Measurements from ENCODE around the gene TRIM3. TPM values are rescaled to one million over a fixed set of nuclear protein-coding genes. Genes with fewer than 3 reads are reported as not detected.
A peak's percentile ranks its signal among the peaks of the same experiment; 100 is the strongest.

Gene TRIM3
- total RNA-seq, 1 experiment from 2014 or later = 14.4 TPM

DNA sequence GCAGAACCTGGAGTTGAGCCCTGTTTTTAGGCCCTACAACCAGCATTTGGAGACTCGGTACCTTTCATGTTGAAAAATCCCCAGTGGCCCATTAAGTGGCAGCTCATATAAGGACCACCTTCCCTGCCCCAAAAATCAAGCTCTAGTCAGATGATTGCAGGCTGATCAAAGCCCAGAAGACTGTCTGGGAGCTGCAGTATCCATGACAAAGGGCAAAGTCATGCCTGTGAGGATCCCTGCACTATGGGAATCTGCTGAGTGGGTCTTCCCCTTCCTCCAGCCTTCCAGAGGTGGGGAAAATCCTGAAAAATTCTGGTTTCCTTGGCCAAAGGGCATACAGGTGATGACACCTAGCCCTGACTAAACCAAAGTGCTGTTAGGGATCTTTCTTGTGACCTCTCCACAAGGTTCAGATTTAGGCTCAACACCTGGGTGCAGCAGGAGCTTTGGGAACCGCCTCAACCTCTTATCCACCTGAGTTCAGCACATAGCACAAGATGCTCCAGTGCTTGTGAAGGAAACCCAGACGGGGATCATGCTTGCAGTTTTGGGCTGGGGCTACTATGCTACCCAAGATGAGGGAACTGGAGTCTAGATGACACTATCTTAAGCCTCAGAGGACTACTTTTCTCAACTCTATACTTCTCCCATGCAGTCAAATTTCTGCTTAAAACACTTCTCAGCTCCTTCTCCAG, 1.2 kb upstream of the TRIM3 start:
- no peaks in the 10 kb centered on the region for H3K9me3 Mint-ChIP-seq
- Histone ChIP-seq H3K18ac (ENCODE audit: insufficient read length, low read depth, low read length) (no peak overlapping the region), H3T11ph (ENCODE audit: low read length) (no peak overlapping the region), H3K56ac (ENCODE audit: insufficient read length, low read depth, low read length) (no peak overlapping the region), H2BK15ac (ENCODE audit: low read depth, low read length) (no peak overlapping the region), H2BK120ac (ENCODE audit: low read depth, low read length, poor library complexity, severe bottlenecking) (no peak overlapping the region), H4K5ac (ENCODE audit: insufficient read length, low read depth, low read length) (no peak overlapping the region), H3K9ac (ENCODE audit: extremely low read depth, insufficient read length, low read length) (no peak overlapping the region), H3K4ac (ENCODE audit: low read depth, low read length) (no peak overlapping the region), H2AFZ (ENCODE audit: low read length) (no peak overlapping the region), H3K9me3 (ENCODE audit: control insufficient read depth, low read depth, low read length) (no peaks in the 10 kb centered on the region), H3K14ac (ENCODE audit: insufficient read depth, low read length) (no peak overlapping the region), H2BK5ac (ENCODE audit: insufficient read length, low read length) (no peak overlapping the region), H3K27me3 (ENCODE audit: insufficient read depth, low read length) (no peaks in the 10 kb centered on the region; the same call in 1 of the 2 replicates), H3K79me2 (ENCODE audit: insufficient read depth, low read length) (0 out of 2 replicates have a peak, but pooled peaks cover 3% of the 10 kb centered on the region), H4K91ac (ENCODE audit: insufficient read length, low read depth, low read length) (no peak overlapping the region), H3K23ac (ENCODE audit: insufficient read length, low read depth, low read length) (no peak overlapping the region), H2BK12ac (ENCODE audit: insufficient read length, low read depth, low read length) (no peak overlapping the region), H2AK5ac (ENCODE audit: insufficient read length, low read length) (no peak overlapping the region), H3K79me1 (ENCODE audit: insufficient read depth, low read depth, low read length, poor library complexity, severe bottlenecking) (no peaks in the 10 kb centered on the region), H3K27ac (ENCODE audit: insufficient read length, low read depth, low read length) (no peak overlapping the region), H3K4me2 (ENCODE audit: insufficient read depth, insufficient read length, low read length) (peak overlapping the region; percentile 85), H4K8ac (replicated peaks; ENCODE audit: insufficient read length, low read depth, low read length) (no peak overlapping the region), H3K4me1 (ENCODE audit: insufficient read depth, low read length) (peaks cover 8% of the 10 kb centered on the region; the same call in 1 of the 2 replicates), H4K20me1 (ENCODE audit: control insufficient read depth, insufficient read depth, insufficient read length) (no peaks in the 10 kb centered on the region), H2BK20ac (ENCODE audit: low read depth, low read length, poor library complexity, severe bottlenecking) (no peak overlapping the region), H3K23me2 (ENCODE audit: insufficient read length, low read depth, low read length, poor library complexity, severe bottlenecking) (peaks cover 14% of the 10 kb centered on the region)
- peak overlapping the region in 2 of 3 experiments; percentile 36 to 93; a peak in 4 of 7 replicates for H3K27ac Mint-ChIP-seq
- H3K4me1 Mint-ChIP-seq = peaks cover 27 to 30% of the 10 kb centered on the region in 2 experiments
- peaks cover 29 to 35% (median 32%) of the 10 kb centered on the region in 3 experiments for H3K36me3 Mint-ChIP-seq (ENCODE audit: insufficient read depth in 1 of 3, low read depth in 3 of 3)
- no peaks in the 10 kb centered on the region; the same call in 1 of the 2 replicates for H3K27me3 Mint-ChIP-seq (ENCODE audit: low read depth)
- WGBS (ENCODE audit: extremely low coverage, insufficient read length, low lambda C conversion rate) = no CpG with 5 or more reads among the region's 3 CpGs
- H3K4me3 Mint-ChIP-seq = peak overlapping the region; percentile 69 to 81
- TF ChIP-seq, protein P1, sequence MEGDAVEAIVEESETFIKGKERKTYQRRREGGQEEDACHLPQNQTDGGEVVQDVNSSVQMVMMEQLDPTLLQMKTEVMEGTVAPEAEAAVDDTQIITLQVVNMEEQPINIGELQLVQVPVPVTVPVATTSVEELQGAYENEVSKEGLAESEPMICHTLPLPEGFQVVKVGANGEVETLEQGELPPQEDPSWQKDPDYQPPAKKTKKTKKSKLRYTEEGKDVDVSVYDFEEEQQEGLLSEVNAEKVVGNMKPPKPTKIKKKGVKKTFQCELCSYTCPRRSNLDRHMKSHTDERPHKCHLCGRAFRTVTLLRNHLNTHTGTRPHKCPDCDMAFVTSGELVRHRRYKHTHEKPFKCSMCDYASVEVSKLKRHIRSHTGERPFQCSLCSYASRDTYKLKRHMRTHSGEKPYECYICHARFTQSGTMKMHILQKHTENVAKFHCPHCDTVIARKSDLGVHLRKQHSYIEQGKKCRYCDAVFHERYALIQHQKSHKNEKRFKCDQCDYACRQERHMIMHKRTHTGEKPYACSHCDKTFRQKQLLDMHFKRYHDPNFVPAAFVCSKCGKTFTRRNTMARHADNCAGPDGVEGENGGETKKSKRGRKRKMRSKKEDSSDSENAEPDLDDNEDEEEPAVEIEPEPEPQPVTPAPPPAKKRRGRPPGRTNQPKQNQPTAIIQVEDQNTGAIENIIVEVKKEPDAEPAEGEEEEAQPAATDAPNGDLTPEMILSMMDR (conservative IDR thresholded peaks at IDR 0.05) = no peak
- DNase-seq = no peak

Measured in H9 (cell line).